ENCODE results near the gene ADAMTSL4.

- TF ChIP-seq, protein P1, sequence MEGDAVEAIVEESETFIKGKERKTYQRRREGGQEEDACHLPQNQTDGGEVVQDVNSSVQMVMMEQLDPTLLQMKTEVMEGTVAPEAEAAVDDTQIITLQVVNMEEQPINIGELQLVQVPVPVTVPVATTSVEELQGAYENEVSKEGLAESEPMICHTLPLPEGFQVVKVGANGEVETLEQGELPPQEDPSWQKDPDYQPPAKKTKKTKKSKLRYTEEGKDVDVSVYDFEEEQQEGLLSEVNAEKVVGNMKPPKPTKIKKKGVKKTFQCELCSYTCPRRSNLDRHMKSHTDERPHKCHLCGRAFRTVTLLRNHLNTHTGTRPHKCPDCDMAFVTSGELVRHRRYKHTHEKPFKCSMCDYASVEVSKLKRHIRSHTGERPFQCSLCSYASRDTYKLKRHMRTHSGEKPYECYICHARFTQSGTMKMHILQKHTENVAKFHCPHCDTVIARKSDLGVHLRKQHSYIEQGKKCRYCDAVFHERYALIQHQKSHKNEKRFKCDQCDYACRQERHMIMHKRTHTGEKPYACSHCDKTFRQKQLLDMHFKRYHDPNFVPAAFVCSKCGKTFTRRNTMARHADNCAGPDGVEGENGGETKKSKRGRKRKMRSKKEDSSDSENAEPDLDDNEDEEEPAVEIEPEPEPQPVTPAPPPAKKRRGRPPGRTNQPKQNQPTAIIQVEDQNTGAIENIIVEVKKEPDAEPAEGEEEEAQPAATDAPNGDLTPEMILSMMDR (IDR thresholded peaks at IDR 0.05 in 4 of 5, conservative IDR thresholded peaks at IDR 0.05 in 1 of 5), result no peak
- TF ChIP-seq POLR2A (IDR thresholded peaks at IDR 0.05), result no peak
Observed at GRCh38 chr1:150604226-150604588, 55.0 kb downstream of the ADAMTSL4 start.

Data from gastrocnemius medialis (tissue), 4 donors.